Glomerular visceral epithelial cell (primary cell): ENCODE data around the gene HLCS.

Source experiments
- DNase-seq: peaks from one replicate; pipeline ENCODE4 v3.0.0-alpha.2; 2016; ENCODE audit errors: extremely low spot score

Gene HLCS

DNA sequence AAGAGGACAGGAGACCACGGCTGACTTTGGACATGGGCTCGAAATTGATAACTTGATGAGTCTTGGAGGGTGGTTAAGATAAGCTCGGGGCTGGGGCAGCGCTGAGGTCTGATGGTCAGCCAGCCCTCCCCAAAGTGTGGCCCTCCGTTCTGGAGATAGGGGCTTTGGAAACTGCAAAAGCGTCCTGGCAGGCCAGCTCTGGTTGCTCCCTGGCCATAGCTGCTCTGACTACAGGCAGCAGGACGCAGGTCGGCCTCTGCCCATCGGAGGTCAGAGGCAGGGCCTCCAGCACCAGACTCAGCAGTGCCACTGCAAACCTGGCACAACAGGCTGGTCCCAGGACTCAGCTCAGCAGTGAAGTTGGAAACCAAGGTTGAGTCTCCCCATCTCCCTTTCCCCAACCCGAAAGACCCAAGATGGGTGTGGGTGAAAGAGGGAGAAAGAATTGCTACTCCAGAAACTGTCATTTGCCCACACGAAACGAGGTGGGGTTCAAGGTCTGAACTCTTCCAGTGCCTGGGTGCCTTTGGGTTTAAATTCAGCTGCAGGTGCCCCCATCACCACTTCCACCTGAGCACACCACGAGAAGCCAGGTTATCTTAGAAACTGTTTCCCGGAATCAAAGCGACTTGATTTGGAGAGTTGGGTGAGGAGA is 262.7 kb downstream of the HLCS start:
- DNase-seq: no peak

DNA sequence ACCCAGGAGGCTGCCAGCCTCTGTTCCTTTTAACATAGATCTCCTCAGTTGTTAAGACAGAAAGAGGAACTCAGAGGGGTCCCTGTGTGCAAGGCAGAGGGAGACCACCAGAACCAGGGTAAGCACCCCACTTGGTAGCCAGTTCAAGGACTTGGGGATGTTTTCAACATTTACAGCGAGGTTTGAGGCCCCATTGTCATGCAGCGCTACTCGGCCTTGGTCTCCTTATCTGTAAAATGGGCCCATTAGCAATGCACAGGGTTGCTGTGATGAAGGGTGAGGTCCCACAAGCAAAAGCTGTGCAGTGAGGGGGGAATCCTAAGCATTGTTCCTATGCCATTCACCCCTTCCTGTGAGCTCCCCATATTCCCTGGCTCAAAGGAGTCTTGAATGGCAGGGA is 263.3 kb downstream of the HLCS start:
- no peak for DNase-seq

DNA sequence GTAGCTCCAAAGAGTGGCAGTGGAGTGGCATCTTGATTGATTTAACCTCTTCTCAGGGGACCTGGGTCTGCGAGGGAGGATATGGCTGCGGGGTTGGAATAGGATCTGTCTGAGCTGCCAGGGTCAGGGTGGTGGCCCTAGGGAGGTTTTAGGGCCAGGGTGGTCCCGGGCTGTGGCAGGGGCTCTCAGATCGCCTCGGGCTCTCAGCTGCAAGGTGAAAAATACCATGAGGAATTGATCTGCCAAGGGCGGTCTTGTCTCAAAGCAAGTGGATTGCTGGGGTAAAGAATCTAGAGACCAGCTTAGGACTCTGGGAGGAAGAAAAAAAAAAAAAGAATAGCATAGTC is 263.9 kb downstream of the HLCS start:
- no peak for DNase-seq

DNA sequence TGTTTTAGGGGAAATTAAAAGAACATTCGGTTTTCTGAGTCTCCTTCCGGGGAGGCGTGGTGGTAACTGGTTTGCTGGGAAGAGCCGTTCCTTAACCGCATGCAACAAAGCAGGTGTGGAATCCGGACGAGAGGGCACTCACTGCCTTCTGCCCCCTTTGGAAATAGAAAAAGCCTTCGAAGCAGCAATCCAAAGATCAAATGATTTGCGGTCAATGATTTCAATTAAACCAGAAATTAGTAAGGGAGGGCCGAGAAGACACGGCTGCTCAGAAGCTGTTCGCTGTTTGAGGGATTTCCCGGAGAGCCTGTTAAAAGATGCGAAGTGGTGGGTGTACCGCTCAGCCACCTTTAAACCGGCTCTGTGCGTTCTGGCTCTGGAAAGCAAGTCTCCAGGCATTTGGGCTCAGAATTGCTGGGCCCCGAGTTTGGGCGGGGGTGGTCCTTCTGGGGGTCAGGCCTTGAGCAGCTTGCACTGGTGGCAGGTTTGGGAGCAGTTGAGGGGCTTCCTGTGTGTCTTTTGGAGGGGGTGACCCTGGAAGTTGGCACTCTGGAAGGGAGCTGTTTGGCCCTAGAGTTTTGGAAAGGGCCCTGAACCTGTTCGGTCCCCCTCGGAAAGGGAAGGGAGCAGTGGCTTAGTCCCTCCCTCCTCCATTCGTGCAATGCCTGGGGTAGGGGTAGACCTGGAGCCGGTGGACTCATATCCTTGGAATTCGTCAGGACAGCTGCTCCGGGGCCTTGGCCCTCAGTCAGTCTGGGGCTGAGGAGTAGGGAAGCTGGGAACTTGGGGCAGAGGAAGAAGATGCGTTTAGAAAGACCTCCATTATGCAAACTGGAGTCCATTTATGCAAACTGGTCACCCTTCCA is 264.5 kb downstream of the HLCS start:
- peak; percentile 84 for DNase-seq

- DNase-seq: no peak
These were observed 265.3 kb downstream of the HLCS start for GRCh38 chr21:36700971-36701755.
